HepG2 (cell line): ENCODE data around the gene KLK10.

ENCODE experiments used
- CCDC6 ChIP-seq: sonication (generic); formaldehyde crosslinking; IDR thresholded peaks from 2 replicates; pipeline ENCODE4 v1.8.1; 2022; ENCODE audit warnings: mild to moderate bottlenecking, missing genetic modification reagents, moderate library complexity
- CENPX ChIP-seq: sonication (generic); formaldehyde crosslinking; IDR thresholded peaks from 2 replicates; pipeline ENCODE4 v1.9.0; 2021; ENCODE audit warnings: mild to moderate bottlenecking, missing genetic modification reagents, moderate library complexity
- EZH2 ChIP-seq: conservative IDR thresholded peaks from 2 replicates; pipeline ENCODE4 v1.6.1; 2012; ENCODE audit warnings: mild to moderate bottlenecking, low read depth, low read length, moderate library complexity
- SALL2 ChIP-seq: sonication (generic); formaldehyde crosslinking; IDR thresholded peaks from 2 replicates; pipeline ENCODE4 v1.8.1; 2023; ENCODE audit warnings: mild to moderate bottlenecking, missing genetic modification reagents, inconsistent platforms
- SIX1 ChIP-seq: sonication (generic); formaldehyde crosslinking; IDR thresholded peaks from 2 replicates; pipeline ENCODE4 v1.4.0; 2020; ENCODE audit warnings: missing genetic modification reagents, borderline replicate concordance
- ZBED4 ChIP-seq: sonication (generic); formaldehyde crosslinking; IDR thresholded peaks from 2 replicates; pipeline ENCODE4 v1.4.0; 2020; ENCODE audit warnings: missing genetic modification reagents, borderline replicate concordance
- TF ChIP-seq, protein P1 (sequence below): sonication (generic); formaldehyde crosslinking; IDR thresholded peaks from 2 replicates; pipeline ENCODE4 v1.8.1; 2023; ENCODE audit warnings: missing genetic modification reagents, mild to moderate bottlenecking, borderline replicate concordance
- TF ChIP-seq, protein P2 (sequence below): sonication (generic); formaldehyde crosslinking; IDR thresholded peaks from 2 replicates; pipeline ENCODE4 v1.5.0; 2020; ENCODE audit warnings: mild to moderate bottlenecking, missing genetic modification reagents, moderate library complexity
- TF ChIP-seq, protein P3 (sequence below): sonication (generic); formaldehyde crosslinking; IDR thresholded peaks from 2 replicates; pipeline ENCODE4 v1.4.0; 2020; ENCODE audit warnings: mild to moderate bottlenecking, low read depth, missing genetic modification reagents
- TF ChIP-seq, protein P4 (sequence below): sonication (generic); formaldehyde crosslinking; IDR thresholded peaks from 2 replicates; pipeline ENCODE4 v1.8.1; 2022; ENCODE audit warnings: mild to moderate bottlenecking, missing genetic modification reagents

- no peak for TF ChIP-seq CCDC6 (CRISPR knock-in tag)
- TF ChIP-seq, protein P1, sequence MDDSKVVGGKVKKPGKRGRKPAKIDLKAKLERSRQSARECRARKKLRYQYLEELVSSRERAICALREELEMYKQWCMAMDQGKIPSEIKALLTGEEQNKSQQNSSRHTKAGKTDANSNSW (CRISPR knock-in tag), result no peak
- TF ChIP-seq ZBED4 (CRISPR knock-in tag), result no peak
- no peak for TF ChIP-seq SALL2
- no peak for TF ChIP-seq SIX1
- TF ChIP-seq, protein P2, sequence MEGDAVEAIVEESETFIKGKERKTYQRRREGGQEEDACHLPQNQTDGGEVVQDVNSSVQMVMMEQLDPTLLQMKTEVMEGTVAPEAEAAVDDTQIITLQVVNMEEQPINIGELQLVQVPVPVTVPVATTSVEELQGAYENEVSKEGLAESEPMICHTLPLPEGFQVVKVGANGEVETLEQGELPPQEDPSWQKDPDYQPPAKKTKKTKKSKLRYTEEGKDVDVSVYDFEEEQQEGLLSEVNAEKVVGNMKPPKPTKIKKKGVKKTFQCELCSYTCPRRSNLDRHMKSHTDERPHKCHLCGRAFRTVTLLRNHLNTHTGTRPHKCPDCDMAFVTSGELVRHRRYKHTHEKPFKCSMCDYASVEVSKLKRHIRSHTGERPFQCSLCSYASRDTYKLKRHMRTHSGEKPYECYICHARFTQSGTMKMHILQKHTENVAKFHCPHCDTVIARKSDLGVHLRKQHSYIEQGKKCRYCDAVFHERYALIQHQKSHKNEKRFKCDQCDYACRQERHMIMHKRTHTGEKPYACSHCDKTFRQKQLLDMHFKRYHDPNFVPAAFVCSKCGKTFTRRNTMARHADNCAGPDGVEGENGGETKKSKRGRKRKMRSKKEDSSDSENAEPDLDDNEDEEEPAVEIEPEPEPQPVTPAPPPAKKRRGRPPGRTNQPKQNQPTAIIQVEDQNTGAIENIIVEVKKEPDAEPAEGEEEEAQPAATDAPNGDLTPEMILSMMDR (CRISPR knock-in tag), result no peak
- TF ChIP-seq, protein P3, sequence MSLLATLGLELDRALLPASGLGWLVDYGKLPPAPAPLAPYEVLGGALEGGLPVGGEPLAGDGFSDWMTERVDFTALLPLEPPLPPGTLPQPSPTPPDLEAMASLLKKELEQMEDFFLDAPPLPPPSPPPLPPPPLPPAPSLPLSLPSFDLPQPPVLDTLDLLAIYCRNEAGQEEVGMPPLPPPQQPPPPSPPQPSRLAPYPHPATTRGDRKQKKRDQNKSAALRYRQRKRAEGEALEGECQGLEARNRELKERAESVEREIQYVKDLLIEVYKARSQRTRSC (CRISPR knock-in tag), result no peak
- no peak for TF ChIP-seq EZH2
- TF ChIP-seq, protein P4, sequence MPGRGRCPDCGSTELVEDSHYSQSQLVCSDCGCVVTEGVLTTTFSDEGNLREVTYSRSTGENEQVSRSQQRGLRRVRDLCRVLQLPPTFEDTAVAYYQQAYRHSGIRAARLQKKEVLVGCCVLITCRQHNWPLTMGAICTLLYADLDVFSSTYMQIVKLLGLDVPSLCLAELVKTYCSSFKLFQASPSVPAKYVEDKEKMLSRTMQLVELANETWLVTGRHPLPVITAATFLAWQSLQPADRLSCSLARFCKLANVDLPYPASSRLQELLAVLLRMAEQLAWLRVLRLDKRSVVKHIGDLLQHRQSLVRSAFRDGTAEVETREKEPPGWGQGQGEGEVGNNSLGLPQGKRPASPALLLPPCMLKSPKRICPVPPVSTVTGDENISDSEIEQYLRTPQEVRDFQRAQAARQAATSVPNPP (CRISPR knock-in tag), result no peak
- no peak for TF ChIP-seq CENPX (CRISPR knock-in tag)
Measured at GRCh38 chr19:51031220-51031879, 11.8 kb upstream of the KLK10 start.
